OCI-LY7 (cell line): ENCODE measurements around the gene SPATA24.

ENCODE experiments used
- EZH2phosphoT487 ChIP-seq: fragments of 200-600 bp; sonication (generic); IDR thresholded peaks from 2 replicates; pipeline ENCODE4 v1.6.1; 2018; ENCODE audit warnings: low read depth, borderline replicate concordance, mild to moderate bottlenecking, mixed run types, antibody characterized with exemption, low read length, moderate library complexity, mixed read lengths
- TF ChIP-seq, protein P1 (sequence below): fragments of 200-600 bp; sonication (generic); conservative IDR thresholded peaks from 2 replicates; pipeline ENCODE4 v1.5.1; 2014; ENCODE audit warnings: mild to moderate bottlenecking, antibody characterized with exemption, low read length, moderate library complexity, mixed read lengths

- TF ChIP-seq, protein P1, sequence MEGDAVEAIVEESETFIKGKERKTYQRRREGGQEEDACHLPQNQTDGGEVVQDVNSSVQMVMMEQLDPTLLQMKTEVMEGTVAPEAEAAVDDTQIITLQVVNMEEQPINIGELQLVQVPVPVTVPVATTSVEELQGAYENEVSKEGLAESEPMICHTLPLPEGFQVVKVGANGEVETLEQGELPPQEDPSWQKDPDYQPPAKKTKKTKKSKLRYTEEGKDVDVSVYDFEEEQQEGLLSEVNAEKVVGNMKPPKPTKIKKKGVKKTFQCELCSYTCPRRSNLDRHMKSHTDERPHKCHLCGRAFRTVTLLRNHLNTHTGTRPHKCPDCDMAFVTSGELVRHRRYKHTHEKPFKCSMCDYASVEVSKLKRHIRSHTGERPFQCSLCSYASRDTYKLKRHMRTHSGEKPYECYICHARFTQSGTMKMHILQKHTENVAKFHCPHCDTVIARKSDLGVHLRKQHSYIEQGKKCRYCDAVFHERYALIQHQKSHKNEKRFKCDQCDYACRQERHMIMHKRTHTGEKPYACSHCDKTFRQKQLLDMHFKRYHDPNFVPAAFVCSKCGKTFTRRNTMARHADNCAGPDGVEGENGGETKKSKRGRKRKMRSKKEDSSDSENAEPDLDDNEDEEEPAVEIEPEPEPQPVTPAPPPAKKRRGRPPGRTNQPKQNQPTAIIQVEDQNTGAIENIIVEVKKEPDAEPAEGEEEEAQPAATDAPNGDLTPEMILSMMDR = no peak
- TF ChIP-seq EZH2phosphoT487 = no peak
Measured at GRCh38 chr5:139418793-139419192, 14.9 kb upstream of the SPATA24 start.
